Sigmoid colon (tissue), 7 donors: ENCODE data around the gene LRP10. TPM values are rescaled to one million over a fixed set of nuclear protein-coding genes. Genes with fewer than 3 reads are reported as not detected.
A peak's percentile ranks its signal among the peaks of the same experiment; 100 is the strongest.

Experiments used
- DNase-seq: peaks from one replicate; pipeline ENCODE4 v3.0.0-alpha.2; 2019
- H3K27ac ChIP-seq, 4 donors: fragments of 200-600 bp; sonication (generic); one replicate each; pipeline ENCODE4 v1.5.1; 2016 to 2019; ENCODE audit warnings: mild to moderate bottlenecking in 1 of 4
- H3K27me3 ChIP-seq, 3 donors: fragments of 200-600 bp; sonication (generic); one replicate each; pipeline ENCODE4 v1.5.1; 2019; ENCODE audit warnings: mild to moderate bottlenecking in 1 of 3
- H3K36me3 ChIP-seq, 4 donors: fragments of 200-600 bp; sonication (generic); one replicate each; pipeline ENCODE4 v1.5.1; 2016 to 2019
- H3K4me1 ChIP-seq, 4 donors: fragments of 200-600 bp; sonication (generic); one replicate each; pipeline ENCODE4 v1.5.1; 2017 to 2019
- H3K4me3 ChIP-seq, 4 donors: fragments of 200-600 bp; sonication (generic); one replicate each; pipeline ENCODE4 v1.5.1; 2017 to 2019; ENCODE audit warnings: mild to moderate bottlenecking in 2 of 4, moderate library complexity in 1 of 4
- H3K9me3 ChIP-seq, 4 donors: fragments of 200-600 bp in 3 of 4; sonication (generic) in 3 of 4; one replicate each; pipeline versions ENCODE4 v1.5.1 to v1.6.1; 2013 to 2019
- EP300 ChIP-seq, 4 donors: sonication (generic); formaldehyde crosslinking; IDR thresholded peaks; one replicate each; pipeline ENCODE4 v1.6.1; 2017; ENCODE audit warnings: antibody characterized with exemption in 4 of 4
- POLR2A ChIP-seq, 2 donors: fragments of 450-650 bp; IDR thresholded peaks; one replicate each; pipeline ENCODE4 v1.6.1; 2016; ENCODE audit warnings: antibody characterized with exemption in 2 of 2, mild to moderate bottlenecking in 2 of 2, moderate library complexity in 2 of 2
- POLR2AphosphoS5 ChIP-seq, 4 donors: sonication (generic); formaldehyde crosslinking; IDR thresholded peaks; one replicate each; pipeline ENCODE4 v1.6.1; 2017; ENCODE audit warnings: antibody characterized with exemption in 4 of 4
- WGBS, 2 donors: extraction: QIAGEN DNeasy Blood & Tissue Kit; methylation state at CpG; one replicate each; pipeline ENCODE4 v1.1.7; 2013; 5-methylcytosine and 5-hydroxymethylcytosine counted together
- intact Hi-C: fragments of 100-400 bp; cut with DNase I; formaldehyde crosslinking; loops from one replicate; pipeline ENCODE4 v1.15.1; 2023
- polyA plus RNA-seq, 3 donors: library from polyadenylated mRNA; stranded (reverse); fragments of 200-250 nt; gene quantifications; one replicate each; pipeline ENCODE4 v1.2.3, GENCODE V29; 2013
- total RNA-seq, 4 donors: library from RNA; depleted of rRNA; stranded (reverse); fragments of >200 nt; gene quantifications; one replicate each; pipeline ENCODE4 v1.1.0, GENCODE V29; 2016
- TF ChIP-seq, protein P1 (sequence below), 4 experiments: fragments of 450-650 bp in 3 of 4; fragments of 200-600 bp in 1 of 4; IDR thresholded peaks; one replicate each; pipeline ENCODE4 v1.5.1; 2016 to 2019; ENCODE audit warnings: antibody characterized with exemption in 4 of 4, mild to moderate bottlenecking in 3 of 4, moderate library complexity in 2 of 4
- donor health status: healthy with polysubstance abuse.
- donor health status: Bipolar disorder and iron deficiency.
- donor health status: healthy.

The LRP10 gene
- total and polyA plus RNA-seq, 7 donors = 34.4 to 139 (median 85.9) TPM

GRCh38 chr14:22837114-22837749 is 34.3 kb upstream of the LRP10 start:
- H3K4me1 ChIP-seq = peaks cover 0 to 50% (median 42%) of the 10 kb centered on the region in 4 donors
- peak; percentile 27 to 58 for TF ChIP-seq POLR2A (IDR thresholded peaks at IDR 0.05)
- TF ChIP-seq POLR2AphosphoS5 (IDR thresholded peaks at IDR 0.05) = peak; percentile 8 to 60 (median 34)
- no peak for TF ChIP-seq EP300 (IDR thresholded peaks at IDR 0.05)
- WGBS, 2 donors = 2 to 3% methylated on average over 57 of the region's 57 CpGs
- H3K27ac ChIP-seq = peak overlapping the region; percentile 97 to 100 (median 98)
- peak; percentile 86 for DNase-seq
- no peaks in the 10 kb centered on the region for H3K27me3 ChIP-seq
- intact Hi-C loops = loop anchor here (1.0 to 5.0 kb wide), 2 partner anchors 14 to 35 kb away; partner anchors contain the start of gene LRP10
- H3K9me3 ChIP-seq = no peaks in the 10 kb centered on the region
- H3K4me3 ChIP-seq = peak overlapping the region; percentile 95 to 98 (median 97)
- peaks cover 12 to 34% (median 22%) of the 10 kb centered on the region in 4 donors for H3K36me3 ChIP-seq

GRCh38 chr14:22837750-22838538 is 33.6 kb upstream of the LRP10 start:
- H3K9me3 ChIP-seq = no peaks in the 10 kb centered on the region
- peak overlapping the region; percentile 97 to 100 (median 98) for H3K27ac ChIP-seq
- 21 to 41% methylated on average over 25 of the region's 25 CpGs for WGBS, 2 donors
- peak; percentile 95 for DNase-seq
- H3K4me1 ChIP-seq = peaks cover 0 to 57% (median 44%) of the 10 kb centered on the region in 4 donors
- H3K27me3 ChIP-seq = no peaks in the 10 kb centered on the region
- intact Hi-C loops = loop anchor here (1.0 to 5.0 kb wide), 2 partner anchors 13 to 34 kb away; partner anchors contain the start of gene LRP10
- peak overlapping the region; percentile 95 to 98 (median 97) for H3K4me3 ChIP-seq
- H3K36me3 ChIP-seq = peaks cover 19 to 41% (median 29%) of the 10 kb centered on the region in 4 donors
- TF ChIP-seq POLR2A (IDR thresholded peaks at IDR 0.05) = peak; percentile 49 to 55
- TF ChIP-seq, protein P1, sequence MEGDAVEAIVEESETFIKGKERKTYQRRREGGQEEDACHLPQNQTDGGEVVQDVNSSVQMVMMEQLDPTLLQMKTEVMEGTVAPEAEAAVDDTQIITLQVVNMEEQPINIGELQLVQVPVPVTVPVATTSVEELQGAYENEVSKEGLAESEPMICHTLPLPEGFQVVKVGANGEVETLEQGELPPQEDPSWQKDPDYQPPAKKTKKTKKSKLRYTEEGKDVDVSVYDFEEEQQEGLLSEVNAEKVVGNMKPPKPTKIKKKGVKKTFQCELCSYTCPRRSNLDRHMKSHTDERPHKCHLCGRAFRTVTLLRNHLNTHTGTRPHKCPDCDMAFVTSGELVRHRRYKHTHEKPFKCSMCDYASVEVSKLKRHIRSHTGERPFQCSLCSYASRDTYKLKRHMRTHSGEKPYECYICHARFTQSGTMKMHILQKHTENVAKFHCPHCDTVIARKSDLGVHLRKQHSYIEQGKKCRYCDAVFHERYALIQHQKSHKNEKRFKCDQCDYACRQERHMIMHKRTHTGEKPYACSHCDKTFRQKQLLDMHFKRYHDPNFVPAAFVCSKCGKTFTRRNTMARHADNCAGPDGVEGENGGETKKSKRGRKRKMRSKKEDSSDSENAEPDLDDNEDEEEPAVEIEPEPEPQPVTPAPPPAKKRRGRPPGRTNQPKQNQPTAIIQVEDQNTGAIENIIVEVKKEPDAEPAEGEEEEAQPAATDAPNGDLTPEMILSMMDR (IDR thresholded peaks at IDR 0.05) = no peak
- no peak for TF ChIP-seq EP300 (IDR thresholded peaks at IDR 0.05)
- peak; percentile 69 to 81 (median 74) for TF ChIP-seq POLR2AphosphoS5 (IDR thresholded peaks at IDR 0.05)

GRCh38 chr14:22838631-22839041 is 32.9 kb upstream of the LRP10 start:
- Histone ChIP-seq H3K27me3 (no peaks in the 10 kb centered on the region), H3K4me1 (peaks cover 0 to 63% (median 46%) of the 10 kb centered on the region in 4 donors), H3K27ac (peak overlapping the region; percentile 97 to 100 (median 98)), H3K9me3 (no peaks in the 10 kb centered on the region), H3K4me3 (peak overlapping the region; percentile 95 to 98 (median 97)), H3K36me3 (peaks cover 26 to 42% (median 31%) of the 10 kb centered on the region in 4 donors)
- WGBS, 2 donors = 51 to 75% methylated on average over 6 of the region's 6 CpGs
- TF ChIP-seq EP300 (IDR thresholded peaks at IDR 0.05) = no peak
- TF ChIP-seq POLR2AphosphoS5 (IDR thresholded peaks at IDR 0.05) = no peak
- TF ChIP-seq POLR2A (IDR thresholded peaks at IDR 0.05) = no peak
- TF ChIP-seq, protein P1 (IDR thresholded peaks at IDR 0.05) = no peak
- intact Hi-C loops = loop anchor here (5.0 kb wide), 1 partner anchor 34 kb away; the partner anchor contains the start of gene LRP10
- DNase-seq = no peak

GRCh38 chr14:22839159-22839779 is 32.3 kb upstream of the LRP10 start:
- Histone ChIP-seq H3K36me3 (peaks cover 33 to 42% (median 36%) of the 10 kb centered on the region in 4 donors), H3K4me3 (peak overlapping the region; percentile 95 to 98 (median 97)), H3K9me3 (no peaks in the 10 kb centered on the region), H3K4me1 (peaks cover 0 to 63% (median 48%) of the 10 kb centered on the region in 4 donors), H3K27me3 (no peaks in the 10 kb centered on the region), H3K27ac (peak overlapping the region; percentile 97 to 100 (median 98))
- TF ChIP-seq POLR2A (IDR thresholded peaks at IDR 0.05) (no peak), EP300 (IDR thresholded peaks at IDR 0.05) (peak in 1 of 4 donors; percentile 14), POLR2AphosphoS5 (IDR thresholded peaks at IDR 0.05) (peak in 3 of 4 donors; percentile 10 to 27 (median 27))
- TF ChIP-seq, protein P1 (IDR thresholded peaks at IDR 0.05) = no peak
- 64 to 66% methylated on average over 6 of the region's 6 CpGs for WGBS, 2 donors
- intact Hi-C loops = loop anchor here (5.0 kb wide), 1 partner anchor 33 kb away; the partner anchor contains the start of gene LRP10
- peak; percentile 90 for DNase-seq
